ENCODE measurements around the gene GOLGB1.

DNA sequence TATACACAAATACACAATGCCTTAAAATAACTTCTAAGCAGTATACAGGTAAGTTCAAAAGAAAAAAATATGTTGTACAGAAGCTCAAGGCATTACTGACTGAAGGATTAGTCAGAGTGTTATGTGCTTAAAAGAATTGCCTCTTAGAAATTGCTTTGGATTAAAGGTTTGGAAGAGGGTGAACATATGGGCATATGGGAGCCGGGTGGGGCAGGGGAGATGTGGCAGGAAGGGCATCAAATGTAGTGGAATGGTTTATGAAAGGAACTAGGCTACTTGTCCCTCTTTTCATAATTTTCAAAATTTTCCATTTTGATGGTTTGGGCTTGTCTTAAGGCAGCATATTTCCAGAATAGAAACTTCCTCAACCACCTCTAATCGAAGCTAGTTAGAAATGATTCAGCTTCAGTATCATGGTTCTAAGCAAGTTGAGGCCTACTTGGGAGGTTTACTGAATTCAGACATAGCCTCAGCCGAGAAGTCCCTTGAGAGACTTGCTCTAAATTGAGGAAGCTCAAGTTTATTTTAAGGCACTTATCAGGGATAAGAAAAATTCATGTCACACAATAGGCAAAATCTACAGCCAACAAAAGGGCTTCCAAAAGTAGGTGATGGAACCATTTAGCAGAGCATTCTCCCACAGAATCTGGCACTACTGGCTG, 10.1 kb upstream of the GOLGB1 start:
- TF ChIP-seq, protein P1, sequence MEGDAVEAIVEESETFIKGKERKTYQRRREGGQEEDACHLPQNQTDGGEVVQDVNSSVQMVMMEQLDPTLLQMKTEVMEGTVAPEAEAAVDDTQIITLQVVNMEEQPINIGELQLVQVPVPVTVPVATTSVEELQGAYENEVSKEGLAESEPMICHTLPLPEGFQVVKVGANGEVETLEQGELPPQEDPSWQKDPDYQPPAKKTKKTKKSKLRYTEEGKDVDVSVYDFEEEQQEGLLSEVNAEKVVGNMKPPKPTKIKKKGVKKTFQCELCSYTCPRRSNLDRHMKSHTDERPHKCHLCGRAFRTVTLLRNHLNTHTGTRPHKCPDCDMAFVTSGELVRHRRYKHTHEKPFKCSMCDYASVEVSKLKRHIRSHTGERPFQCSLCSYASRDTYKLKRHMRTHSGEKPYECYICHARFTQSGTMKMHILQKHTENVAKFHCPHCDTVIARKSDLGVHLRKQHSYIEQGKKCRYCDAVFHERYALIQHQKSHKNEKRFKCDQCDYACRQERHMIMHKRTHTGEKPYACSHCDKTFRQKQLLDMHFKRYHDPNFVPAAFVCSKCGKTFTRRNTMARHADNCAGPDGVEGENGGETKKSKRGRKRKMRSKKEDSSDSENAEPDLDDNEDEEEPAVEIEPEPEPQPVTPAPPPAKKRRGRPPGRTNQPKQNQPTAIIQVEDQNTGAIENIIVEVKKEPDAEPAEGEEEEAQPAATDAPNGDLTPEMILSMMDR (IDR thresholded peaks at IDR 0.05; ENCODE audit: extremely low read depth in 1 of 2, insufficient read depth in 1 of 2, low read depth in 1 of 2, low read length in 2 of 2): no peak
- TF ChIP-seq POLR2A (IDR thresholded peaks at IDR 0.05; ENCODE audit: low read depth, low read length): no peak
- TF ChIP-seq EZH2 (IDR thresholded peaks at IDR 0.05; ENCODE audit: borderline replicate concordance, low read depth, low read length, severe bottlenecking): no peak
- no peak for TF ChIP-seq GATA2 (IDR thresholded peaks at IDR 0.05; ENCODE audit: insufficient read depth, insufficient read length, low read depth, low read length)
- TF ChIP-seq, protein P2, sequence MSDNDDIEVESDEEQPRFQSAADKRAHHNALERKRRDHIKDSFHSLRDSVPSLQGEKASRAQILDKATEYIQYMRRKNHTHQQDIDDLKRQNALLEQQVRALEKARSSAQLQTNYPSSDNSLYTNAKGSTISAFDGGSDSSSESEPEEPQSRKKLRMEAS (IDR thresholded peaks at IDR 0.05; ENCODE audit: insufficient read depth, insufficient read length): no peak
- TF ChIP-seq POLR2AphosphoS5 (IDR thresholded peaks at IDR 0.05; ENCODE audit: insufficient read depth, low read depth, low read length): no peak
- no peak for TF ChIP-seq FOS (IDR thresholded peaks at IDR 0.05; ENCODE audit: borderline replicate concordance, insufficient read depth, low read length)
- no peak for TF ChIP-seq JUN (IDR thresholded peaks at IDR 0.05; ENCODE audit: borderline replicate concordance, insufficient read depth, insufficient read length, low read depth)
- TF ChIP-seq MYC (IDR thresholded peaks at IDR 0.05; ENCODE audit: low read depth, low read length): no peak
